SK-N-SH (cell line): ENCODE data around the gene GRM8.
"Not testable (repeated sequence)": the region's sequence is repeated elsewhere in the genome, so short reads cannot be mapped to it uniquely, and the experiment has no call there.

Experiments used
- ELF1 ChIP-seq: IDR thresholded peaks from 2 replicates; pipeline ENCODE4 v1.4.0; 2012
- FOXM1 ChIP-seq: IDR thresholded peaks from 2 replicates; pipeline ENCODE4 v1.4.0; 2012; ENCODE audit warnings: low read depth, mild to moderate bottlenecking
- POLR2AphosphoS5 ChIP-seq: IDR thresholded peaks from 2 replicates; pipeline ENCODE4 v1.6.1; 2012; ENCODE audit warnings: low read depth, low read length
- RFX5 ChIP-seq: IDR thresholded peaks from 2 replicates; pipeline ENCODE4 v1.6.1; 2012; ENCODE audit warnings: mild to moderate bottlenecking, improper control_type of control experiment, low read length
- SIN3A ChIP-seq: IDR thresholded peaks from 2 replicates; pipeline ENCODE4 v1.6.1; 2012; ENCODE audit warnings: low read depth, mild to moderate bottlenecking, low read length, moderate library complexity, borderline replicate concordance
- TF ChIP-seq, protein P1 (sequence below): IDR thresholded peaks from 2 replicates; pipeline ENCODE4 v1.6.1; 2012; ENCODE audit warnings: mild to moderate bottlenecking, low read depth, low read length, moderate library complexity

DNA sequence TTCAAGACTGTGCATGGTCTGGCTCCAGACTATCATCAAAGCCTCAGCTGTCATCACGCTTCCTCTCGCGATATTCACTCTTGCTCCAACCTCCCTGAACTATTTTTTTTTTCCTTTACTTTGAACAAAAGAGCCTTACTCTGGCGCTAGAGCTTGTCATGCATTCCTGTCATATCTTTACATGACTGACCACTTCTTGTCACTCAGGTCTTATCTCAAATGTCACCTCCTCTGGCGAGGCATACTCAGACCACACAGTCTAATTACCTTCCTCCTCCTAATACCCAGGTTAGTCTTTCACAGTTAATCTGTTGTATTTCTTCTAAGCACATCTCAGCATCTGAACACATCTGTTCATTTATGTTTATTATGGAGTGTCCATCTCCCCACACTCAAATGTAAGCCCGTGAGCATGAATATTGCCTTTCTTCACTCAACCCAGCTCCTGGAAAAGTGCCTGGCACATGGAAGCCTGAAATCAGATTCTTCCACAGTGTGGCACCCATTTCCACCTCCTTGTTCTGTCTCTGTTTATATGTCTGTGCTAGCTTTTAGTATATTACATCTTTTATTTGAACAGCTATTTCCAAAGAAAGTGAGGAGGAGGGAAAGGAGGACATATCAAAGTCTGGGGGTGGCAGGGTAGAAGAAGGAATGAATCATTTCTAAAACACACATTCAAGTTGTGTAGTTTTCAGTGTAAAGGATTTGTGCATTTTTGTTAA is 351.5 kb downstream of the GRM8 start:
- TF ChIP-seq, protein P1, sequence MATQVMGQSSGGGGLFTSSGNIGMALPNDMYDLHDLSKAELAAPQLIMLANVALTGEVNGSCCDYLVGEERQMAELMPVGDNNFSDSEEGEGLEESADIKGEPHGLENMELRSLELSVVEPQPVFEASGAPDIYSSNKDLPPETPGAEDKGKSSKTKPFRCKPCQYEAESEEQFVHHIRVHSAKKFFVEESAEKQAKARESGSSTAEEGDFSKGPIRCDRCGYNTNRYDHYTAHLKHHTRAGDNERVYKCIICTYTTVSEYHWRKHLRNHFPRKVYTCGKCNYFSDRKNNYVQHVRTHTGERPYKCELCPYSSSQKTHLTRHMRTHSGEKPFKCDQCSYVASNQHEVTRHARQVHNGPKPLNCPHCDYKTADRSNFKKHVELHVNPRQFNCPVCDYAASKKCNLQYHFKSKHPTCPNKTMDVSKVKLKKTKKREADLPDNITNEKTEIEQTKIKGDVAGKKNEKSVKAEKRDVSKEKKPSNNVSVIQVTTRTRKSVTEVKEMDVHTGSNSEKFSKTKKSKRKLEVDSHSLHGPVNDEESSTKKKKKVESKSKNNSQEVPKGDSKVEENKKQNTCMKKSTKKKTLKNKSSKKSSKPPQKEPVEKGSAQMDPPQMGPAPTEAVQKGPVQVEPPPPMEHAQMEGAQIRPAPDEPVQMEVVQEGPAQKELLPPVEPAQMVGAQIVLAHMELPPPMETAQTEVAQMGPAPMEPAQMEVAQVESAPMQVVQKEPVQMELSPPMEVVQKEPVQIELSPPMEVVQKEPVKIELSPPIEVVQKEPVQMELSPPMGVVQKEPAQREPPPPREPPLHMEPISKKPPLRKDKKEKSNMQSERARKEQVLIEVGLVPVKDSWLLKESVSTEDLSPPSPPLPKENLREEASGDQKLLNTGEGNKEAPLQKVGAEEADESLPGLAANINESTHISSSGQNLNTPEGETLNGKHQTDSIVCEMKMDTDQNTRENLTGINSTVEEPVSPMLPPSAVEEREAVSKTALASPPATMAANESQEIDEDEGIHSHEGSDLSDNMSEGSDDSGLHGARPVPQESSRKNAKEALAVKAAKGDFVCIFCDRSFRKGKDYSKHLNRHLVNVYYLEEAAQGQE, result not testable (repeated sequence)
- TF ChIP-seq FOXM1, POLR2AphosphoS5, RFX5, ELF1, SIN3A: not testable (repeated sequence)
